Activated naive CD8-positive, alpha-beta T cell treated with anti-CD3 and anti-CD28 coated beads, Interleukin-2, amount 50 U/mL, for 16 hours (primary cell): ENCODE measurements around the gene DBF4B.

Experiments
- DNase-seq: peaks from one replicate; pipeline ENCODE4 v3.0.0-alpha.2; 2020; ENCODE audit warnings: low read depth, low spot score

Gene DBF4B

GRCh38 chr17:44797802-44798201, 89.3 kb downstream of the DBF4B start:
- no peak for DNase-seq

- no peak for DNase-seq
These were observed 89.9 kb downstream of the DBF4B start for GRCh38 chr17:44798356-44798755.
